ENCODE measurements around the gene DPP8.
"Not testable (repeated sequence)": the region's sequence is repeated elsewhere in the genome, so short reads cannot be mapped to it uniquely, and the experiment has no call there.

The DPP8 gene

GRCh38 chr15:65509321-65509720 lies 8.2 kb downstream of the DPP8 start:
- no peak for DNase-seq (ENCODE audit: extremely low read depth, low read depth)
- no peak overlapping the region for H3K4me3 ChIP-seq (replicated peaks; ENCODE audit: low read depth, low read length)
- TF ChIP-seq, protein P1, sequence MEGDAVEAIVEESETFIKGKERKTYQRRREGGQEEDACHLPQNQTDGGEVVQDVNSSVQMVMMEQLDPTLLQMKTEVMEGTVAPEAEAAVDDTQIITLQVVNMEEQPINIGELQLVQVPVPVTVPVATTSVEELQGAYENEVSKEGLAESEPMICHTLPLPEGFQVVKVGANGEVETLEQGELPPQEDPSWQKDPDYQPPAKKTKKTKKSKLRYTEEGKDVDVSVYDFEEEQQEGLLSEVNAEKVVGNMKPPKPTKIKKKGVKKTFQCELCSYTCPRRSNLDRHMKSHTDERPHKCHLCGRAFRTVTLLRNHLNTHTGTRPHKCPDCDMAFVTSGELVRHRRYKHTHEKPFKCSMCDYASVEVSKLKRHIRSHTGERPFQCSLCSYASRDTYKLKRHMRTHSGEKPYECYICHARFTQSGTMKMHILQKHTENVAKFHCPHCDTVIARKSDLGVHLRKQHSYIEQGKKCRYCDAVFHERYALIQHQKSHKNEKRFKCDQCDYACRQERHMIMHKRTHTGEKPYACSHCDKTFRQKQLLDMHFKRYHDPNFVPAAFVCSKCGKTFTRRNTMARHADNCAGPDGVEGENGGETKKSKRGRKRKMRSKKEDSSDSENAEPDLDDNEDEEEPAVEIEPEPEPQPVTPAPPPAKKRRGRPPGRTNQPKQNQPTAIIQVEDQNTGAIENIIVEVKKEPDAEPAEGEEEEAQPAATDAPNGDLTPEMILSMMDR (IDR thresholded peaks at IDR 0.05; ENCODE audit: low read depth, low read length, missing control alignments): no peak

DNA sequence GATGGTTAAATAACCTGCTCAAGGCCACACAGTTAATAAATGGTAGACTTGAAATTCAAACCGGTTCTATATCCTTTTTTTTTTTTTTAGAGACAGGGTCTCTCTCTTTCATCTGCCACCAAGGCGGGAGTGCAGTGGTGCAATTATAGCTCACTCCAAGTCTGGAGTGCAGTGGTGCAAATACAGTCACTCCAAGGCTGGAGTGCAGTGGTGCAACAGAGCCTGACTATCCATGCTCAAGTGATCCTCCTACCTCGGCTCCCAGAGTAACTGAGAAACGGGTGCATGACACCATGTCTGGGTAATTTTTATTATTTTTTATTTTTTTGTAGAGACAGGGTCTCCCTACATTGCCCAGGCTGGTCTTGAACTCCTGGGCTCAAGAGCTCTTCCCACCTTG lies 23.4 kb downstream of the DPP8 start:
- DNase-seq (ENCODE audit: extremely low read depth, low read depth): no peak
- H3K4me3 ChIP-seq (replicated peaks; ENCODE audit: low read depth, low read length): no peak overlapping the region
- TF ChIP-seq, protein P1 (IDR thresholded peaks at IDR 0.05; ENCODE audit: low read depth, low read length, missing control alignments): no peak

- no peak for DNase-seq (ENCODE audit: extremely low read depth, low read depth)
- H3K4me3 ChIP-seq (replicated peaks; ENCODE audit: low read depth, low read length): no peak overlapping the region
- TF ChIP-seq, protein P1 (IDR thresholded peaks at IDR 0.05; ENCODE audit: low read depth, low read length, missing control alignments): no peak
Observed at GRCh38 chr15:65484876-65485275, 32.6 kb downstream of the DPP8 start.

- H3K4me3 ChIP-seq (replicated peaks; ENCODE audit: low read depth, low read length): no peak overlapping the region
- no peak for DNase-seq (ENCODE audit: extremely low read depth, low read depth)
- TF ChIP-seq, protein P1 (IDR thresholded peaks at IDR 0.05; ENCODE audit: low read depth, low read length, missing control alignments): no peak
Observed at GRCh38 chr15:65476903-65477302, 40.6 kb downstream of the DPP8 start.

- TF ChIP-seq, protein P1 (IDR thresholded peaks at IDR 0.05; ENCODE audit: low read depth, low read length, missing control alignments): no peak
- no peak overlapping the region for H3K4me3 ChIP-seq (replicated peaks; ENCODE audit: low read depth, low read length)
- DNase-seq (ENCODE audit: extremely low read depth, low read depth): no peak
Observed at GRCh38 chr15:65470866-65471265, 46.6 kb downstream of the DPP8 start.

- H3K4me3 ChIP-seq (replicated peaks; ENCODE audit: low read depth, low read length): no peak overlapping the region
- TF ChIP-seq, protein P1 (IDR thresholded peaks at IDR 0.05; ENCODE audit: low read depth, low read length, missing control alignments): no peak
- no peak for DNase-seq (ENCODE audit: extremely low read depth, low read depth)
Observed at GRCh38 chr15:65468229-65468909, 49.1 kb downstream of the DPP8 start.

- TF ChIP-seq, protein P1 (IDR thresholded peaks at IDR 0.05; ENCODE audit: low read depth, low read length, missing control alignments): no peak
- no peak overlapping the region for H3K4me3 ChIP-seq (replicated peaks; ENCODE audit: low read depth, low read length)
- DNase-seq (ENCODE audit: extremely low read depth, low read depth): no peak
Observed at GRCh38 chr15:65466901-65467300, 50.6 kb downstream of the DPP8 start.

DNA sequence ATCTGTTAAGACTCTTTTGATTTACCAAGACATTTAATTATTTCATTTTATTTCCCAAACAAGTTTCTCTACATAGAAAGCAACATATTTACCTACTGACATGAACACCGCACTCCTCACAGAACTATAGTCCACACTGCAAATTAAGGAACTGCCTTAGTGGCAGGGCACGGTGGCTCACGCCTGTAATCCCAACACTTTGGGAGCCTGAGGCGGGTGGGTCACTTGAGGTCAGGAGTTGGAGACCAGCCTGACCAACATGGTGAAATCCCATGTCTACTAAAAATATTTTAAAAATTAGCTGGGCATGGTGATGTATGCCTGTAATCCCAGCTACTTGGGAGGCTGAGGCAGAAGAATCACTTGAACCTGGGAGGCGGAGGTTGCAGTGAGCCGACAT lies 54.4 kb downstream of the DPP8 start:
- H3K4me3 ChIP-seq (replicated peaks; ENCODE audit: low read depth, low read length); DNase-seq (ENCODE audit: extremely low read depth, low read depth): not testable (repeated sequence)

All from HFF-Myc (cell line).